Tibial artery (tissue), 4 donors: ENCODE results near the gene OR5AU1.
A peak's percentile ranks its signal among the peaks of the same experiment; 100 is the strongest.

Source experiments
- DNase-seq, 2 donors: peaks; one replicate each; pipeline ENCODE4 v3.0.0-alpha.2; 2019
- H3K27ac ChIP-seq, 2 donors: fragments of 200-600 bp; sonication (generic) in 1 of 2; 1 replicate in 1 of 2; 2 replicates in 1 of 2; pipeline ENCODE4 v1.5.1; 2018 to 2019; ENCODE audit warnings: mild to moderate bottlenecking in 1 of 2
- H3K27me3 ChIP-seq, 2 donors: fragments of 200-600 bp; sonication (generic) in 1 of 2; one replicate each; pipeline versions ENCODE4 v1.5.1 to v1.6.0; 2016 to 2019
- H3K36me3 ChIP-seq, 3 donors: fragments of 200-600 bp; sonication (generic) in 2 of 3; one replicate each; pipeline ENCODE4 v1.5.1; 2016 to 2019; ENCODE audit warnings: mild to moderate bottlenecking in 2 of 3
- H3K4me1 ChIP-seq, 4 donors: fragments of 200-600 bp; sonication (generic) in 2 of 4; 1 replicate in 3 of 4; 2 replicates in 1 of 4; pipeline ENCODE4 v1.5.1; 2016 to 2019
- H3K4me3 ChIP-seq, 2 donors: fragments of 200-600 bp; sonication (generic) in 1 of 2; 1 replicate in 1 of 2; 2 replicates in 1 of 2; pipeline ENCODE4 v1.5.1; 2018 to 2019; ENCODE audit warnings: mild to moderate bottlenecking in 2 of 2
- H3K9me3 ChIP-seq, 3 donors: fragments of 200-600 bp; sonication (generic) in 1 of 3; one replicate each; pipeline ENCODE4 v1.5.1; 2016 to 2019
- intact Hi-C: fragments of 100-400 bp; cut with DNase I; formaldehyde crosslinking; loops from one replicate; pipeline ENCODE4 v1.15.0; 2023; ENCODE audit warnings: low total_unique reads
- TF ChIP-seq, protein P1 (sequence below), 2 experiments: fragments of 200-600 bp in 1 of 2; fragments of 450-650 bp in 1 of 2; IDR thresholded peaks; one replicate each; pipeline ENCODE4 v1.5.1; 2017 to 2019; ENCODE audit warnings: antibody characterized with exemption in 2 of 2, mild to moderate bottlenecking in 1 of 2, moderate library complexity in 1 of 2

OR5AU1 gene

DNA sequence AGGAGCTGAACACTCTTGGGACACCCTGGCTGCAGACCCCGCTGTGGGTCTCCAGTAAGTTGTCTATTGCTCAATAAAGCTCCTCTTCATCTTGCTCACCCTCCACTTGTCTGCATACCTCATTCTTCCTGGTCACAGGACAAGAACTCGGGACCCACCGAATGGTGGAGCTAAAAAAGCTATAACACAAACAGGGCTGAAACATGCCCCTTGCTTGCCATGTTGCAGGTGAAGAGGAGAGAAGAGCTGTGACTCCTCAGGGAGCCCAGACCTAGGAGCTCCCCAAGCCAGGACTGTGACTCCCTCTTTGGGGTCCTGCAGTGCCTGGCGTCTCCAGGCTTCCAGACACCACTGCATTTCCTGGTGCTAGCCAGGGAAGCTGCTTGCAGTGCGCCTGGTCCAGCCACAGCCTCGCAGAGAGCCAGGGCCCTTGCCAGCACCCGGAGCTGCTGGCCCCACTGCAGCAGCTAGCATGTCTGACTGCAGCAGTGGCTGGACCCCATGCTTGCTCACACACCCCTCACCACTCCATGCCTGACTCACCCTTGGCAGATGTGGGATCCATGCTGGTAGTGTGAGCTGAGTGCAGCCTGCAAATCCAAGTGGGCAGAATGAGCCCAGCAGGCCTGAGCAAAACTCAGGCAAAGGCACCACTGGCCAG is 37.1 kb upstream of the OR5AU1 start:
- Histone ChIP-seq H3K27me3 (no peaks in the 10 kb centered on the region), H3K36me3 (no peaks in the 10 kb centered on the region), H3K4me3 (no peak overlapping the region), H3K9me3 (peaks cover 0 to 6% (median 5%) of the 10 kb centered on the region in 3 donors), H3K4me1 (peaks cover 0 to 17% (median 8%) of the 10 kb centered on the region in 4 donors), H3K27ac (no peak overlapping the region)
- intact Hi-C loops = no loop called here
- no peak for DNase-seq
- TF ChIP-seq, protein P1, sequence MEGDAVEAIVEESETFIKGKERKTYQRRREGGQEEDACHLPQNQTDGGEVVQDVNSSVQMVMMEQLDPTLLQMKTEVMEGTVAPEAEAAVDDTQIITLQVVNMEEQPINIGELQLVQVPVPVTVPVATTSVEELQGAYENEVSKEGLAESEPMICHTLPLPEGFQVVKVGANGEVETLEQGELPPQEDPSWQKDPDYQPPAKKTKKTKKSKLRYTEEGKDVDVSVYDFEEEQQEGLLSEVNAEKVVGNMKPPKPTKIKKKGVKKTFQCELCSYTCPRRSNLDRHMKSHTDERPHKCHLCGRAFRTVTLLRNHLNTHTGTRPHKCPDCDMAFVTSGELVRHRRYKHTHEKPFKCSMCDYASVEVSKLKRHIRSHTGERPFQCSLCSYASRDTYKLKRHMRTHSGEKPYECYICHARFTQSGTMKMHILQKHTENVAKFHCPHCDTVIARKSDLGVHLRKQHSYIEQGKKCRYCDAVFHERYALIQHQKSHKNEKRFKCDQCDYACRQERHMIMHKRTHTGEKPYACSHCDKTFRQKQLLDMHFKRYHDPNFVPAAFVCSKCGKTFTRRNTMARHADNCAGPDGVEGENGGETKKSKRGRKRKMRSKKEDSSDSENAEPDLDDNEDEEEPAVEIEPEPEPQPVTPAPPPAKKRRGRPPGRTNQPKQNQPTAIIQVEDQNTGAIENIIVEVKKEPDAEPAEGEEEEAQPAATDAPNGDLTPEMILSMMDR (IDR thresholded peaks at IDR 0.05) = no peak

DNA sequence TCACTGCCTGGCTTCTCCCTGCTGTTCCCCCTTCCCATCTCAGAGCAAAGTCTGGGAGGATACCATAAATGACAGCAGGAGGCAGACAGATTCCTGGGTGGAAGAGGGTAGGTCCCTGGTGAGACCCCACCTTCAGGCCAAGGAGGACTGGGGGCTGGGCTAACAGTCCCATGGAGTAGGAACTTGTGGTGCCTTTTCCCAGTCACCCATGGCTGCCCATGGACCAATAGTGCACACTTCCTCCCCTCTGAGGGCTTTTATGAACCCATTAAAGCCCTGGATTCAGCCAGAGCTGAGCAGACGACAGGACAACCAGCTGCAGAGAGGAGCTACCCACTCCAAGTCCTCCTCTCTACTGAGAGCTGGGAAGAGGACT is 36.6 kb upstream of the OR5AU1 start:
- H3K27ac ChIP-seq = no peak overlapping the region
- H3K36me3 ChIP-seq = no peaks in the 10 kb centered on the region
- TF ChIP-seq, protein P1 (IDR thresholded peaks at IDR 0.05) = no peak
- peaks cover 0 to 17% (median 8%) of the 10 kb centered on the region in 4 donors for H3K4me1 ChIP-seq
- no peak for DNase-seq
- peak overlapping the region; percentile 29 to 32 for H3K4me3 ChIP-seq
- peaks cover 0 to 5% (median 5%) of the 10 kb centered on the region in 3 donors for H3K9me3 ChIP-seq
- no peaks in the 10 kb centered on the region for H3K27me3 ChIP-seq
- intact Hi-C loops = no loop called here

DNA sequence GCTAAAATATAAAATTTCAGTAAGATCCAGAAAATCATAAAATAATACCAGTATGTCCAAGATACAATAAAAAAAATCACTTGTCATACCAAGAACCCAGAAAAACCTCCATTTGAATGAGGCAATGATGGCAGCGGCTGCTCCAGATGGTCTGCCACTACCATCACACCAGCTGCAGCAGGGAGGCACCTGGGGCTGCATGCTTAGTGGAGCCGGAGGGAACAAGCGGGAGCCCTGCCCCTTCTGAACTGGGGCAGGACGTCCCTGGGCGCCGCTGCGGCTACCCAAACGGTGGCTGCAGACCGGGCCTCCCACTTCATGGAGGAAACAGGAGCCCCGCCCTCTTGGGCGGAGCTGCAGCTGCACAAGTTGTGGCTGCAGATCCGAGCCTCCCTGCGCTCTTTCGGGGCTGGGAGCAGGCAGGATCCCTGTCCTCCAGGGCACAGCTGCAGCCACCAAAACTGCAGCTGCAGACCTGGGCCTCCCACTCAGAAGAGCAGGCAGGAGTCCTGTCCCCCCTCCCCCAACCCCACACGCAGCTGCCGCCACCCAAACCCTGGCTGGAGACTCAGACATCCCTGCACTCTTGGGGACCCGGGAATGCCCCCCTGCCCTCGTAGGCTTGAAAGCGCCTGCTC is 36.1 kb upstream of the OR5AU1 start:
- Histone ChIP-seq H3K36me3 (no peaks in the 10 kb centered on the region), H3K4me3 (peak overlapping the region; percentile 29 to 32), H3K27ac (no peak overlapping the region), H3K9me3 (peaks cover 0 to 3% (median under 1%) of the 10 kb centered on the region in 3 donors), H3K4me1 (peaks cover 0 to 17% (median 8%) of the 10 kb centered on the region in 4 donors), H3K27me3 (no peaks in the 10 kb centered on the region)
- TF ChIP-seq, protein P1 (IDR thresholded peaks at IDR 0.05) = no peak
- intact Hi-C loops = no loop called here
- DNase-seq = peak; percentile 55 to 76

DNA sequence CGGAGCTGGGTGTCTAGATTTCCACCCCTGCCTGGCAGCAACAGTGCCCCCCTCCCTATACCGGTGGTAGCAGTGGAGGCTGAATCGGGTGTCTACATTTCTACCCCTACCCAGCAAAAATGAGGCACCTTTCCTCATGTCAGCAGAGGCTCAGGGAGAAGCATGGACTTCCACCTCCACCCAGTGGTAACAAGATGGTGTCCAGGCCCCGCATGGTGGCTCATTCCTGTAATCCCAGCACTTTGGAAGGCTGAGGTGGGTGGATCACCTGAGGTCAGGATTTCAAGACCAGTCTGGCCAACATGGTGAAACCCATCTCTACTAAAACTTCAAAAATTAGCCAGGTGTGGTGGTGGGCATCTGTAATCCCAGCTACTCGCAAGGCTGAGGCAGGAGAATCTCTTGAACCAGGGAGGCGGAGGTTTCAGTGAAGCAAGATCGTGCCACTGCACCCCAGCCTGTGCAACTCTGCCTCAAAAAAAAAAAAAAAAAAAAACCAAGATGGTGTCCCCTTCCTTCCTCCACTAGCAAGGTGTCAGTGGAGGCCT is 35.5 kb upstream of the OR5AU1 start:
- Histone ChIP-seq H3K4me3 (peak overlapping the region in 1 of 2 donors; percentile 29), H3K4me1 (peaks cover 0 to 17% (median 8%) of the 10 kb centered on the region in 4 donors), H3K36me3 (no peaks in the 10 kb centered on the region), H3K27me3 (no peaks in the 10 kb centered on the region), H3K9me3 (no peaks in the 10 kb centered on the region), H3K27ac (no peak overlapping the region)
- DNase-seq = no peak
- intact Hi-C loops = no loop called here
- TF ChIP-seq, protein P1 (IDR thresholded peaks at IDR 0.05) = no peak

DNA sequence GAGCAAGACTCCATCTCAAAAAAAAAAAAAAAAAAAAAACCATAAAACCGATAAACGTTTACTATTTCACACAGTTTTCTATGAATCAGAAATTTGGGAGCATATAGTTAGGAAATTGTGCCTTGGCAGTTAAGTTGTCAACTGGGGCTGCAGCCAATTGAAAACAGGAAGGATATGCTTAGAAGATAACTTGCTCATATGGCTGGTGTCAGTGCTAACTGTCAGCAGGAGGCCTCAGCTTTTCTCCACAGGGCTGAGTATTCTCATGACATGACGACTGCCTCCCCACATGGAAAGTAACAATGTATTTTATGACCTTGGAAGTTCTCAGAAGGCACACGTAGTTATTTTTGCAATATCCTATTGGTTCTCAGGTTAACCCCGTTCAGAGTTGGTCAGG is 29.6 kb upstream of the OR5AU1 start:
- Histone ChIP-seq H3K36me3 (no peaks in the 10 kb centered on the region), H3K9me3 (peaks cover 0 to 9% (median 0%) of the 10 kb centered on the region in 3 donors), H3K4me1 (no peaks in the 10 kb centered on the region), H3K4me3 (no peak overlapping the region), H3K27ac (no peak overlapping the region), H3K27me3 (no peaks in the 10 kb centered on the region)
- no peak for DNase-seq
- intact Hi-C loops = no loop called here
- TF ChIP-seq, protein P1 (IDR thresholded peaks at IDR 0.05) = no peak
